GM12878 (cell line): ENCODE results near the gene NPR3. TPM values are rescaled to one million over a fixed set of nuclear protein-coding genes. Genes with fewer than 3 reads are reported as not detected.

Experiments used
- ATAC-seq: fragments of 200-7000 bp; cut with Tn5 transposase; 3 replicates; pipeline ENCODE4 v1.9.1; 2020; ENCODE audit warnings: mild to moderate bottlenecking, moderate library complexity
- BruUV-seq: library from RNA; stranded (reverse); fragments of 400-500 nt; replicated peaks from 2 replicates; lab custom pipeline; 2021; lab: Mats Ljungman, UMichigan
- CTCF ChIA-PET: fragments of 300-600 bp; sonication (Branson Sonifier 250); formaldehyde crosslinking; extraction: SDS; loops from one replicate; lab custom pipeline; 2021; ENCODE audit warnings: inconsistent platforms; lab: Yijun Ruan, JAX
- POLR2A ChIA-PET: fragments of 350-600 bp; formaldehyde crosslinking; extraction: SDS; loops from one replicate; lab custom pipeline; 2021; ENCODE audit warnings: inconsistent platforms; lab: Charles Lee
- RAD21 ChIA-PET: fragments of 300-600 bp; sonication (Branson Sonifier 250); formaldehyde crosslinking; loops from one replicate; lab custom pipeline; 2023; ENCODE audit warnings: antibody characterized with exemption; ENCODE audit not compliant: unreplicated experiment; lab: Charles Lee
- SMC1A ChIA-PET: fragments of 300-600 bp; sonication (Branson Sonifier 250); formaldehyde crosslinking; loops from one replicate; lab custom pipeline; 2023; ENCODE audit not compliant: unreplicated experiment, uncharacterized antibody; lab: Charles Lee
- DNase-seq: peaks from one replicate; pipeline ENCODE4 v3.0.0-alpha.2; 2011; ENCODE audit warnings: low read depth, low spot score
- FAIRE-seq: peaks from 3 replicates; lab custom pipeline; 2011; peaks lifted over from hg19 to GRCh38; lab: Jason Lieb, UNC
- H2AFZ ChIP-seq: 2 replicates; pipeline ENCODE4 v1.6.0; 2011; ENCODE audit warnings: low read depth, low read length, control low read depth; ENCODE audit not compliant: control insufficient read depth
- H3K27ac ChIP-seq: 2 replicates; pipeline ENCODE4 v1.5.1; 2011; ENCODE audit warnings: control low read depth; ENCODE audit not compliant: control insufficient read depth, insufficient read depth
- H3K27me3 ChIP-seq, 2 experiments: replicated peaks in 1 of 2; 2 replicates each; pipeline versions ENCODE4 v1.6.0 to v1.6.1; 2011; ENCODE audit warnings: low read length in 1 of 2; ENCODE audit not compliant: control insufficient read depth in 2 of 2, insufficient read depth in 2 of 2
- H3K36me3 ChIP-seq, 2 experiments: 2 replicates each; pipeline ENCODE4 v1.5.1; 2011; ENCODE audit warnings: low read length in 1 of 2; ENCODE audit not compliant: control insufficient read depth in 2 of 2, insufficient read depth in 2 of 2
- H3K4me1 ChIP-seq: 2 replicates; pipeline ENCODE4 v1.6.1; 2011; ENCODE audit warnings: mild to moderate bottlenecking, low read length, moderate library complexity, mixed read lengths; ENCODE audit not compliant: control insufficient read depth, insufficient read depth
- H3K4me2 ChIP-seq: 2 replicates; pipeline ENCODE4 v1.6.0; 2011; ENCODE audit warnings: control low read depth; ENCODE audit not compliant: control insufficient read depth, insufficient read depth
- H3K4me3 ChIP-seq: fragments of 200-600 bp; sonication (generic); 2 replicates; pipeline ENCODE4 v1.5.1; 2016
- H3K79me2 ChIP-seq: 2 replicates; pipeline ENCODE4 v1.6.0; 2011; ENCODE audit warnings: low read length; ENCODE audit not compliant: control insufficient read depth, insufficient read depth
- H3K9ac ChIP-seq: 2 replicates; pipeline ENCODE4 v1.8.0; 2011; ENCODE audit warnings: low read length, control low read depth, mixed read lengths; ENCODE audit not compliant: control insufficient read depth, insufficient read depth
- H3K9me3 ChIP-seq: replicated peaks from 3 replicates; pipeline ENCODE4 v1.5.1; 2011; ENCODE audit warnings: mild to moderate bottlenecking, low read length; ENCODE audit not compliant: control insufficient read depth, insufficient read depth
- H4K20me1 ChIP-seq: 2 replicates; pipeline ENCODE4 v1.6.0; 2011; ENCODE audit not compliant: control insufficient read depth, insufficient read depth
- BACH1 ChIP-seq: fragments of 450-650 bp; IDR thresholded peaks from 2 replicates; pipeline ENCODE4 v1.6.1; 2017; ENCODE audit warnings: mild to moderate bottlenecking, borderline replicate concordance
- BCLAF1 ChIP-seq: fragments of 450-650 bp; IDR thresholded peaks from 2 replicates; pipeline ENCODE4 v1.6.1; 2017; ENCODE audit warnings: antibody characterized with exemption, mild to moderate bottlenecking, moderate library complexity
- E2F4 ChIP-seq: IDR thresholded peaks from 2 replicates; pipeline ENCODE4 v1.6.1; 2012; ENCODE audit warnings: low read depth, low read length, improper control_type of control experiment
- ETV6 ChIP-seq, 2 experiments: fragments of 450-650 bp in 1 of 2; IDR thresholded peaks in 1 of 2; conservative IDR thresholded peaks in 1 of 2; 2 replicates each; pipeline ENCODE4 v1.6.1; 2014; ENCODE audit warnings: antibody characterized with exemption in 1 of 2, borderline replicate concordance in 1 of 2, low read depth in 1 of 2, mild to moderate bottlenecking in 1 of 2, moderate library complexity in 1 of 2
- HDGF ChIP-seq: fragments of 450-650 bp; IDR thresholded peaks from 2 replicates; pipeline ENCODE4 v1.6.1; 2016; ENCODE audit warnings: antibody characterized with exemption
- HSF1 ChIP-seq: fragments of 150-350 bp; IDR thresholded peaks from 2 replicates; pipeline ENCODE4 v1.6.1; 2014; ENCODE audit warnings: mild to moderate bottlenecking, low read depth, low read length
- IRF4 ChIP-seq: IDR thresholded peaks from 2 replicates; pipeline ENCODE4 v1.6.1; 2011; ENCODE audit warnings: low read depth, low read length
- LARP7 ChIP-seq: fragments of 450-650 bp; IDR thresholded peaks from 2 replicates; pipeline ENCODE4 v1.6.1; 2017; ENCODE audit warnings: mild to moderate bottlenecking
- MTA3 ChIP-seq: IDR thresholded peaks from 2 replicates; pipeline ENCODE4 v1.6.1; 2012; ENCODE audit warnings: low read length, inconsistent platforms, borderline replicate concordance
- RELA ChIP-seq: fragments of 450-650 bp; IDR thresholded peaks from 2 replicates; pipeline ENCODE4 v1.8.0; 2014; ENCODE audit warnings: borderline replicate concordance; ENCODE audit not compliant: partially characterized antibody
- RELB ChIP-seq: fragments of 450-650 bp; IDR thresholded peaks from 2 replicates; pipeline ENCODE4 v1.6.1; 2017; ENCODE audit warnings: low read depth, mild to moderate bottlenecking, moderate library complexity
- SMAD1 ChIP-seq: fragments of 450-650 bp; IDR thresholded peaks from 2 replicates; pipeline ENCODE4 v1.6.1; 2018; ENCODE audit warnings: mild to moderate bottlenecking, low read depth; ENCODE audit not compliant: partially characterized antibody
- TCF3 ChIP-seq: IDR thresholded peaks from 2 replicates; pipeline ENCODE4 v1.6.1; 2012; ENCODE audit warnings: low read depth, mild to moderate bottlenecking, low read length, borderline replicate concordance; ENCODE audit not compliant: insufficient read depth
- ZZZ3 ChIP-seq: IDR thresholded peaks from 2 replicates; pipeline ENCODE4 v1.6.1; 2011; ENCODE audit warnings: low read depth; ENCODE audit not compliant: control insufficient read depth, insufficient read length
- WGBS: methylation state at CpG from one replicate; pipeline ENCODE4 v1.1.6; 2016; ENCODE audit warnings: low lambda C conversion rate; ENCODE audit not compliant: insufficient replicate concordance, insufficient coverage; ENCODE audit errors: missing lambda C conversion rate; 5-methylcytosine and 5-hydroxymethylcytosine counted together
- in situ Hi-C: fragments of 300-500 bp; cut with MboI; formaldehyde crosslinking; loops from 9 replicates; pipeline ENCODE4 v1.14.3; 2018; ENCODE audit warnings: mixed read lengths
- intact Hi-C: fragments of 100-400 bp; cut with micrococcal nuclease; formaldehyde crosslinking; loops from one replicate; pipeline ENCODE4 v1.14.2; 2022; ENCODE audit not compliant: unreplicated experiment
- polyA plus RNA-seq, 11 experiments: library from polyadenylated mRNA; depleted of rRNA in 4 of 11; unstranded in 6 of 11; stranded (reverse) in 5 of 11; fragments of >200 nt; fragmentation: Nextera tagmentation in 4 of 11; fragmentation: Illumina TruSeq in 1 of 11; extraction: Ambion mirVana in 4 of 11; extraction: Trizol in 1 of 11; gene quantifications; 1 replicate in 1 of 11; 2 replicates in 10 of 11; pipeline versions ENCODE4 v1.2.1 to v1.2.3, GENCODE V29; 2011 to 2016; ENCODE audit warnings: inconsistent platforms in 2 of 11, missing spikeins in 2 of 11, low read depth in 1 of 11
- total RNA-seq, 4 experiments: library from RNA; depleted of rRNA in 3 of 4; stranded (reverse); fragments of >200 nt in 3 of 4; fragmentation: Illumina TruSeq in 1 of 4; extraction: Trizol in 1 of 4; gene quantifications; 2 replicates each; pipeline versions ENCODE4 v1.2.1 to v1.2.3, GENCODE V29; 2013 to 2021

The NPR3 gene
- total and polyA plus RNA-seq, 10 of the 15 experiments (the other 5 are each of a cell fraction or from before 2014, with no cell fraction given): 0.01 to 0.37 (median 0.14) TPM; not detected in 7

DNA sequence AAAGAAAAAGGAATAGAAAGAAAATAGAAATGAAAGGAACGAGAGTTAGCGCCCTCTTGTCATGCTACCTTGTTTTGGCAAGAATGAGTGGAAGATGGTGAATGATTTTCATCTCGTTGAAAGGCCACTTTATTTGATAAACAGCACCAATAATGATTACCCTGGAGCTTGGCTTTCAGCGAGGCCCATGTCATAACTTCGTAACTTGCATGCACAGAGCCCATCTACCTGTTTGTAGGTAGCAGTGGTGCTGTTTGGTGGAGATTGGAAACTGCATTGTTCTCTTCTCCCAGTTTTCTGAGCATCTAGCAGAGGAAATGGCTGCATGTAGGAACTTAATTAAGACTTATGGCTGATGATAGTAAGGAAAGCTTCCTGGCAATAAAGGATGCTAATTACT is 59.3 kb downstream of the NPR3 start (continued):
- no peak for TF ChIP-seq ETV6 (conservative IDR thresholded peaks at IDR 0.05 in 1 of 2, IDR thresholded peaks at IDR 0.05 in 1 of 2; ENCODE audit: borderline replicate concordance in 1 of 2, low read depth in 1 of 2)
- no peak for TF ChIP-seq E2F4
- TF ChIP-seq RELA: no peak
- TF ChIP-seq SMAD1: no peak
- TF ChIP-seq TCF3: no peak
- no peak for TF ChIP-seq ZZZ3

GRCh38 chr5:32771037-32771436 is 59.9 kb downstream of the NPR3 start:
- Histone ChIP-seq H3K4me1 (no peaks in the 10 kb centered on the region), H3K9ac (no peak overlapping the region), H3K36me3 (no peaks in the 10 kb centered on the region), H3K27ac (no peak overlapping the region), H3K4me3 (no peak overlapping the region), H3K4me2 (no peak overlapping the region), H3K9me3 (no peaks in the 10 kb centered on the region; the same call in 2 of the 3 replicates), H3K27me3 (no peaks in the 10 kb centered on the region), H4K20me1 (no peaks in the 10 kb centered on the region), H2AFZ (no peak overlapping the region), H3K79me2 (no peaks in the 10 kb centered on the region)
- CTCF ChIA-PET: no interaction called here
- intact Hi-C loops (no loop called here), in situ Hi-C loops (no loop called here)
- 38% methylated on average over 9 of the region's 9 CpGs for WGBS
- SMC1A ChIA-PET: no interaction called here
- no peak for DNase-seq
- RAD21 ChIA-PET: interaction anchor here (0.6 kb wide), 1 partner anchor 387 kb away, joined by 3 read pairs; no protein-coding TSS in a partner anchor
- FAIRE-seq: no peak
- POLR2A ChIA-PET: no interaction called here
- no peak for ATAC-seq
- BruUV-seq: no TSS peak
- no peak for TF ChIP-seq IRF4
- TF ChIP-seq BACH1: no peak
- TF ChIP-seq LARP7: no peak
- TF ChIP-seq BCLAF1: no peak
- TF ChIP-seq MTA3: no peak
- TF ChIP-seq HSF1: no peak
- TF ChIP-seq RELB: no peak
- TF ChIP-seq HDGF: no peak
